Vagina (tissue), 2 donors: ENCODE results near the gene VPS39.

Experiments used
- CTCF ChIP-seq, 3 experiments: fragments of 450-650 bp in 2 of 3; fragments of 200-600 bp in 1 of 3; sonication (generic) in 1 of 3; IDR thresholded peaks; one replicate each; pipeline ENCODE4 v1.5.1; 2017 to 2019; ENCODE audit warnings: antibody characterized with exemption in 3 of 3, mild to moderate bottlenecking in 2 of 3, moderate library complexity in 2 of 3
- POLR2A ChIP-seq, 2 donors: fragments of 450-650 bp; IDR thresholded peaks; one replicate each; pipeline ENCODE4 v1.6.1; 2017; ENCODE audit warnings: antibody characterized with exemption in 2 of 2, mild to moderate bottlenecking in 2 of 2, moderate library complexity in 2 of 2
- POLR2AphosphoS5 ChIP-seq, 2 donors: sonication (generic); formaldehyde crosslinking; IDR thresholded peaks; one replicate each; pipeline ENCODE4 v1.9.0; 2017; ENCODE audit warnings: antibody characterized with exemption in 2 of 2, mild to moderate bottlenecking in 2 of 2, low read depth in 1 of 2; ENCODE audit not compliant: insufficient read depth in 1 of 2

GRCh38 chr15:42163947-42164550 is 44.1 kb downstream of the VPS39 start:
- no peak for TF ChIP-seq CTCF (IDR thresholded peaks at IDR 0.05)
- no peak for TF ChIP-seq POLR2A (IDR thresholded peaks at IDR 0.05)
- peak in 1 of 2 donors; percentile 73 for TF ChIP-seq POLR2AphosphoS5 (IDR thresholded peaks at IDR 0.05; ENCODE audit: insufficient read depth in 1 of 2, low read depth in 1 of 2)
